Measurements from ENCODE around the gene SELENOV. TPM values are rescaled to one million over a fixed set of nuclear protein-coding genes. Genes with fewer than 3 reads are reported as not detected.

The SELENOV gene
- total and polyA plus RNA-seq, 9 of the 15 experiments (the other 6 are each of a cell fraction or from before 2014, with no cell fraction given) = 0.04 to 0.09 (median 0.06) TPM; not detected in 4

DNA sequence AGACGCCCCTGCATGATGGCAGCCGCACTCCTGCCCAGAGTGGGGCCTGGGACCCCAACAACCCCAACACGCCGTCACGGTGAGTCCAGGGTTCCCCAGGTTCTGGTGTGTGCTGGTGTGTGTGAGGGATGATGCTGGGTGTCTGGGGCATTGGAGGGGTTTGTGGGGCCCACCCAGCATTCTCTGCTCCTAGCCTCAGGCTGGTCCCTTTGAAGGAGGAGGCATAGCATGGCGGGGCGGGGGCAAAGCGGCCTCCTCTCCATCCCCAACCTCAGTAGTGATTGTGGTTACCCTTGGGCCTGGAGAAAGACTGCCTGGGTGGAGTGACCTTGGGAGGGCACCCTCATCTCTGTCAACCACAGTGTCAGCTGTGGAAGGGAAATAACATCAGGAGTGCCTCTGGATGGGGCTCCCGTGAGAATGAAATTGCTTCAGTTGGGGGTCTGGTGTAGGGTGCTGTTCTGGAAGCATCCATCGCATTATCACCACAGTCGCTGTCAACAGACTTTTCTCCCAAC lies 41.4 kb upstream of the SELENOV start:
- H3K27me3 ChIP-seq (ENCODE audit: control insufficient read depth in 2 of 2, insufficient read depth in 2 of 2, low read length in 2 of 2) = no peaks in the 10 kb centered on the region
- no peak for DNase-seq (ENCODE audit: extremely low read depth in 1 of 4, low spot score in 3 of 4)
- H3K4me2 ChIP-seq (ENCODE audit: insufficient read depth, low read length) = no peak overlapping the region
- in situ Hi-C loops (cut with MboI) = no loop called here
- ATAC-seq = no peak
- BruUV-seq (replicated peaks) = no TSS peak
- no peak overlapping the region for H3K27ac ChIP-seq (ENCODE audit: extremely low read depth, low read depth, low read length)
- H3K36me3 ChIP-seq (ENCODE audit: control insufficient read depth, insufficient read depth, low read length) = peaks cover 83% of the 10 kb centered on the region
- H3K4me1 ChIP-seq (replicated peaks in 1 of 2; ENCODE audit: control insufficient read depth in 2 of 2, insufficient read depth in 2 of 2, low read length in 2 of 2) = peaks cover under 1 to 16% of the 10 kb centered on the region in 2 experiments; a peak in 1 of 5 replicates
- H3K9ac ChIP-seq (ENCODE audit: insufficient read depth in 1 of 2, low read depth in 2 of 2, low read length in 2 of 2) = no peak overlapping the region
- no peak overlapping the region for H3K4me3 ChIP-seq
- intact Hi-C loops (cut with micrococcal nuclease) = no loop called here
- H3K9me3 ChIP-seq (replicated peaks; ENCODE audit: control insufficient read depth, insufficient read depth, low read depth, low read length) = no peaks in the 10 kb centered on the region
- no peak for FAIRE-seq
- no peaks in the 10 kb centered on the region for H3K79me2 ChIP-seq (ENCODE audit: control insufficient read depth, insufficient read depth, low read length)
- POLR2A ChIA-PET = interaction anchor here (1.1 kb wide), 1 partner anchor 20 kb away, joined by 4 read pairs; no protein-coding TSS in a partner anchor
- no peak for TF ChIP-seq FOXJ3 (CRISPR knock-in tag; IDR thresholded peaks at IDR 0.05)
- TF ChIP-seq, protein P1, sequence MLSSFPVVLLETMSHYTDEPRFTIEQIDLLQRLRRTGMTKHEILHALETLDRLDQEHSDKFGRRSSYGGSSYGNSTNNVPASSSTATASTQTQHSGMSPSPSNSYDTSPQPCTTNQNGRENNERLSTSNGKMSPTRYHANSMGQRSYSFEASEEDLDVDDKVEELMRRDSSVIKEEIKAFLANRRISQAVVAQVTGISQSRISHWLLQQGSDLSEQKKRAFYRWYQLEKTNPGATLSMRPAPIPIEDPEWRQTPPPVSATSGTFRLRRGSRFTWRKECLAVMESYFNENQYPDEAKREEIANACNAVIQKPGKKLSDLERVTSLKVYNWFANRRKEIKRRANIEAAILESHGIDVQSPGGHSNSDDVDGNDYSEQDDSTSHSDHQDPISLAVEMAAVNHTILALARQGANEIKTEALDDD (IDR thresholded peaks at IDR 0.05) = no peak
- TF ChIP-seq, protein P2, sequence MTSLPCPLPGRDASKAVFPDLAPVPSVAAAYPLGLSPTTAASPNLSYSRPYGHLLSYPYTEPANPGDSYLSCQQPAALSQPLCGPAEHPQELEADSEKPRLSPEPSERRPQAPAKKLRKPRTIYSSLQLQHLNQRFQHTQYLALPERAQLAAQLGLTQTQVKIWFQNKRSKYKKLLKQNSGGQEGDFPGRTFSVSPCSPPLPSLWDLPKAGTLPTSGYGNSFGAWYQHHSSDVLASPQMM (CRISPR knock-in tag; IDR thresholded peaks at IDR 0.05) = no peak
- CTCF ChIA-PET (ENCODE audit: low intra/inter-chr PET ratio) = interaction anchor here (0.6 to 2.0 kb wide), 3 partner anchors 59 to 199 kb away, joined by 3 to 12 read pairs (median 3); partner anchors contain the start of gene EID2B
- 88% methylated on average over 11 of the region's 11 CpGs for WGBS (ENCODE audit: insufficient coverage, low coverage, missing lambda C conversion rate)
- no peak overlapping the region for H2AFZ ChIP-seq (ENCODE audit: low read depth, low read length)
- no peaks in the 10 kb centered on the region for H3K9me1 ChIP-seq (ENCODE audit: control insufficient read depth, insufficient read depth, low read length)
- no peaks in the 10 kb centered on the region; the same call in 1 of the 2 replicates for H4K20me1 ChIP-seq (replicated peaks; ENCODE audit: control insufficient read depth, insufficient read depth, low read length)

All from K562 (cell line).